Neural progenitor cell (in vitro differentiated cells): ENCODE data around the gene CTR9. TPM values are rescaled to one million over a fixed set of nuclear protein-coding genes. Genes with fewer than 3 reads are reported as not detected.

Experiments used
- DNase-seq: peaks from one replicate; pipeline ENCODE4 v3.0.0-alpha.2; 2016; ENCODE audit warnings: low spot score
- H2AFZ ChIP-seq: fragments of 200-600 bp; sonication (generic); replicated peaks from 2 replicates; pipeline ENCODE4 v1.6.1; 2016; ENCODE audit warnings: antibody characterized with exemption
- H3F3A ChIP-seq: fragments of 200-600 bp; sonication (generic); 2 replicates; pipeline ENCODE4 v1.6.1; 2016; ENCODE audit warnings: antibody characterized with exemption, low read depth
- H3K27ac ChIP-seq: fragments of 200-600 bp; sonication (generic); 2 replicates; pipeline ENCODE4 v1.5.1; 2016; ENCODE audit warnings: mild to moderate bottlenecking
- H3K27me3 ChIP-seq: fragments of 200-600 bp; sonication (generic); 2 replicates; pipeline ENCODE4 v1.6.1; 2016; ENCODE audit warnings: mild to moderate bottlenecking, moderate library complexity
- H3K36me3 ChIP-seq: fragments of 200-600 bp; sonication (generic); 2 replicates; pipeline ENCODE4 v1.5.1; 2016
- H3K4me1 ChIP-seq: fragments of 200-600 bp; sonication (generic); 2 replicates; pipeline ENCODE4 v1.6.1; 2016; ENCODE audit warnings: mixed run types
- H3K4me2 ChIP-seq: fragments of 200-600 bp; sonication (generic); 2 replicates; pipeline ENCODE4 v1.6.1; 2016
- H3K4me3 ChIP-seq: fragments of 200-600 bp; sonication (generic); 2 replicates; pipeline ENCODE4 v1.5.1; 2016
- H3K79me2 ChIP-seq: fragments of 200-600 bp; sonication (generic); 2 replicates; pipeline ENCODE4 v1.6.1; 2016; ENCODE audit warnings: low read depth
- H3K9ac ChIP-seq: fragments of 200-600 bp; sonication (generic); 2 replicates; pipeline ENCODE4 v1.6.1; 2016
- H3K9me3 ChIP-seq: fragments of 200-600 bp; sonication (generic); 2 replicates; pipeline ENCODE4 v1.5.1; 2016; ENCODE audit warnings: low read depth
- H4K20me1 ChIP-seq: fragments of 200-600 bp; sonication (generic); 2 replicates; pipeline ENCODE4 v1.6.1; 2016; ENCODE audit warnings: low read depth
- H3K27ac Mint-ChIP-seq: 3 replicates; pipeline ENCODE4 v1.8.0; 2021; ENCODE audit warnings: mixed read lengths
- H3K27me3 Mint-ChIP-seq: 2 replicates; pipeline ENCODE4 v1.8.0; 2022; ENCODE audit warnings: low read depth, mild to moderate bottlenecking, inconsistent platforms, moderate library complexity, mixed read lengths; ENCODE audit not compliant: insufficient read depth
- H3K36me3 Mint-ChIP-seq: 3 replicates; pipeline ENCODE4 v1.8.0; 2021; ENCODE audit warnings: mixed read lengths
- H3K4me1 Mint-ChIP-seq: 3 replicates; pipeline ENCODE4 v1.8.0; 2021; ENCODE audit warnings: mixed read lengths
- H3K4me3 Mint-ChIP-seq: 3 replicates; pipeline ENCODE4 v1.8.0; 2021; ENCODE audit warnings: mild to moderate bottlenecking, moderate library complexity, mixed read lengths
- H3K9me3 Mint-ChIP-seq: 3 replicates; pipeline ENCODE4 v1.8.0; 2020; ENCODE audit warnings: mixed read lengths
- EZH2 ChIP-seq: fragments of 200-600 bp; sonication (generic); IDR thresholded peaks from 2 replicates; pipeline ENCODE4 v1.6.1; 2017; ENCODE audit warnings: antibody characterized with exemption, mild to moderate bottlenecking, moderate library complexity
- EZH2phosphoT487 ChIP-seq: fragments of 200-600 bp; sonication (generic); IDR thresholded peaks from 2 replicates; pipeline ENCODE4 v1.6.1; 2017; ENCODE audit warnings: antibody characterized with exemption
- total RNA-seq: library from RNA; depleted of rRNA; stranded (reverse); fragments of >200 nt; gene quantifications from 2 replicates; pipeline ENCODE4 v1.2.3, GENCODE V29; 2015; ENCODE audit warnings: low replicate concordance
- TF ChIP-seq, protein P1 (sequence below): fragments of 200-600 bp; sonication (generic); IDR thresholded peaks from 2 replicates; pipeline ENCODE4 v1.5.1; 2017; ENCODE audit warnings: antibody characterized with exemption, mild to moderate bottlenecking

Gene CTR9
- total RNA-seq, 1 donor from 2014 or later: 26.4 TPM

DNA sequence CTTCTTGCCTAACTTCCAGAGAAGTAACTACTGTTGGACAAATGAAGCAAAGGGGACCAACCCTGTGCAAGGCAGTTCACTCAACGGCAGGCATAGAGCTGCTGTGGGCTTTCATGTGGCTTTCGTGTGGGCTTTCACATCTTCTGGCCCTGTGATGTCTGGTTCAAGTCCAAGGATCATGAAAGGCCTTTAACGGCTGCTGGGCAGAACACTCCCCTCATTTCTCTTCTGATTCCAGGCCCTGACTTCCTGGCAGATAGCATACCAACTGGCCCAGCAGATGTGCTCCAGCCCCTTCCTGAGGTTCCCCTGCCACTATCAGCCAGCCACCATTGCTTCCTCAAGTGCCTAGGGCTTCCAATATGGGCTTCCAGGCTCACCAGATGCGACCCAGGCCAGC is 28.7 kb upstream of the CTR9 start:
- TF ChIP-seq EZH2 (no peak), EZH2phosphoT487 (no peak)
- TF ChIP-seq, protein P1, sequence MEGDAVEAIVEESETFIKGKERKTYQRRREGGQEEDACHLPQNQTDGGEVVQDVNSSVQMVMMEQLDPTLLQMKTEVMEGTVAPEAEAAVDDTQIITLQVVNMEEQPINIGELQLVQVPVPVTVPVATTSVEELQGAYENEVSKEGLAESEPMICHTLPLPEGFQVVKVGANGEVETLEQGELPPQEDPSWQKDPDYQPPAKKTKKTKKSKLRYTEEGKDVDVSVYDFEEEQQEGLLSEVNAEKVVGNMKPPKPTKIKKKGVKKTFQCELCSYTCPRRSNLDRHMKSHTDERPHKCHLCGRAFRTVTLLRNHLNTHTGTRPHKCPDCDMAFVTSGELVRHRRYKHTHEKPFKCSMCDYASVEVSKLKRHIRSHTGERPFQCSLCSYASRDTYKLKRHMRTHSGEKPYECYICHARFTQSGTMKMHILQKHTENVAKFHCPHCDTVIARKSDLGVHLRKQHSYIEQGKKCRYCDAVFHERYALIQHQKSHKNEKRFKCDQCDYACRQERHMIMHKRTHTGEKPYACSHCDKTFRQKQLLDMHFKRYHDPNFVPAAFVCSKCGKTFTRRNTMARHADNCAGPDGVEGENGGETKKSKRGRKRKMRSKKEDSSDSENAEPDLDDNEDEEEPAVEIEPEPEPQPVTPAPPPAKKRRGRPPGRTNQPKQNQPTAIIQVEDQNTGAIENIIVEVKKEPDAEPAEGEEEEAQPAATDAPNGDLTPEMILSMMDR: no peak

DNA sequence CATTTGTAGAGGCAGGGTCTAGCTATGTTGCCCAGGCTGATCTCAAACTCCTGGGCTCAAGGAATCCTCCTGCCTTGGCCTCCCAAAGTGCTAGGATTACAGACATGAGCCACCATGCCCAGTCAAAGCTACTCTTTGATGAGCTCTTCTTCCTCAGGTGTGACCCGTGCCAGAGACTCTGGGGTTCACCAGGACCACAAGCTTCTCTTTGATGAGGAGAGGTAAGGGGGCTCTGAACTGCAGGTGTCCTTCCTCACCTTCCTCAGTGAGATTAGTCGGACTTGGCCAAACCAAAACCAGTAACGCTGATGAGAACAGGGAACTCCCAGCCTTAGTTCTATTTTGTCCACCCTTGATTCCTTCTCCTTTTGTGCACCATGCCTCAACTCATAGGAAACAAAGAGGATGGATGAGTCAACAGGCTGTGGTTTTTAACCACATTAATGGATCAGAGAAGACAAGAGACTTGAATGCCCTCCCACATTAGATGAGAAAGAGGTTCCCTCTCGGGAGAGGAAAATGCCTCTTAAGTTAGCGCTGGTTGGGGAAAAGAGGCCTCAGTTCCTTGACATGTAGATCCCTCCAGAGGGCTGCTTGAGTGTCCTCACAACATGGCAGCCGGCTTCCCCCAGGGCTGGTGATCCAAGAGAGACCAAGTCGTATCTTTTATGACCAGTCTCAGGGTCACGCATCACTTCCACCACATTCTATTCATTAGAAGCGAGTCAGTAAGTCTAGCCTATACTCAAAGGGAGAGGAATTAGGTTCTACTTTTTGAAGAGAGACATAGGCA is 25.7 kb upstream of the CTR9 start:
- Histone ChIP-seq H3K36me3 (no peaks in the 10 kb centered on the region), H2AFZ (no peak overlapping the region), H3K4me2 (no peak overlapping the region), H4K20me1 (no peaks in the 10 kb centered on the region), H3K4me1 (no peaks in the 10 kb centered on the region), H3F3A (no peaks in the 10 kb centered on the region), H3K9ac (no peak overlapping the region), H3K9me3 (no peaks in the 10 kb centered on the region), H3K27me3 (no peaks in the 10 kb centered on the region), H3K4me3 (no peak overlapping the region), H3K27ac (no peak overlapping the region), H3K79me2 (no peaks in the 10 kb centered on the region)
- no peaks in the 10 kb centered on the region for H3K9me3 Mint-ChIP-seq
- TF ChIP-seq EZH2: no peak
- TF ChIP-seq, protein P1: no peak
- no peak for TF ChIP-seq EZH2phosphoT487
- H3K4me1 Mint-ChIP-seq: peaks cover 10% of the 10 kb centered on the region
- no peak overlapping the region for H3K27ac Mint-ChIP-seq
- no peak for DNase-seq
- no peaks in the 10 kb centered on the region for H3K36me3 Mint-ChIP-seq
- no peak overlapping the region for H3K4me3 Mint-ChIP-seq
- peaks cover 2% of the 10 kb centered on the region for H3K27me3 Mint-ChIP-seq

More for the DNA sequence above, 28.7 kb upstream of the CTR9 start:
- H3K27ac ChIP-seq: no peak overlapping the region
- H3K79me2 ChIP-seq: no peaks in the 10 kb centered on the region
- no peak overlapping the region for H3K27ac Mint-ChIP-seq
- H3K4me2 ChIP-seq: no peak overlapping the region
- no peaks in the 10 kb centered on the region for H3K36me3 Mint-ChIP-seq
- peaks cover 2% of the 10 kb centered on the region for H3K4me1 Mint-ChIP-seq
- no peaks in the 10 kb centered on the region for H4K20me1 ChIP-seq
- no peaks in the 10 kb centered on the region for H3F3A ChIP-seq
- no peaks in the 10 kb centered on the region for H3K9me3 Mint-ChIP-seq
- H3K9me3 ChIP-seq: no peaks in the 10 kb centered on the region
- H3K4me3 ChIP-seq: no peak overlapping the region
- H3K4me3 Mint-ChIP-seq: no peak overlapping the region
- no peaks in the 10 kb centered on the region for H3K36me3 ChIP-seq
- H3K9ac ChIP-seq: no peak overlapping the region
- no peaks in the 10 kb centered on the region for H3K4me1 ChIP-seq
- H2AFZ ChIP-seq: no peak overlapping the region
- no peak for DNase-seq
- peaks cover 2% of the 10 kb centered on the region for H3K27me3 Mint-ChIP-seq
- H3K27me3 ChIP-seq: no peaks in the 10 kb centered on the region

DNA sequence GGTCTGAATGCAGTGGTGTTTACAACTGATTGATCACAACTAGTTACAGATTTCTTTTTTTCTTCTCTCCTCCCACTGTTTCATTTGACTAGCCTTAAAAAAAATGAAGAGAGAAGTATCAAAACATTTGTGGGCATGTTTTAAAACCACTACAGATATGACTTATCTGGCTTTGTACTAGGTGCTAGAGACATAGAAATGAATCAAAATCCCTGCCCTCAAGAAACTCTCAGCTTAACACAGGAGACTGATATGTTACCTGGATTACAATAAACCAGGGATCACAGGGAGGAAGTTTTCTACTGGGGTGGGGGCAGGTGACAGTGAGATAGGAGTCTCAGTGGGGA is 25.2 kb upstream of the CTR9 start:
- Histone ChIP-seq H3K27me3 (no peaks in the 10 kb centered on the region), H3K9ac (no peak overlapping the region), H4K20me1 (no peaks in the 10 kb centered on the region), H3K4me2 (no peak overlapping the region), H3K79me2 (no peaks in the 10 kb centered on the region), H3F3A (no peaks in the 10 kb centered on the region), H2AFZ (no peak overlapping the region), H3K36me3 (no peaks in the 10 kb centered on the region), H3K4me1 (no peaks in the 10 kb centered on the region), H3K9me3 (no peaks in the 10 kb centered on the region), H3K27ac (no peak overlapping the region), H3K4me3 (no peak overlapping the region)
- Mint-ChIP-seq H3K27me3 (peaks cover 2% of the 10 kb centered on the region), H3K4me3 (no peak overlapping the region), H3K36me3 (no peaks in the 10 kb centered on the region), H3K4me1 (peaks cover 10% of the 10 kb centered on the region), H3K27ac (no peak overlapping the region), H3K9me3 (no peaks in the 10 kb centered on the region)
- no peak for TF ChIP-seq EZH2
- no peak for TF ChIP-seq EZH2phosphoT487
- TF ChIP-seq, protein P1: no peak
- no peak for DNase-seq
